AG09309 (cell line): ENCODE measurements around the gene HYAL1.

Experiments
- DNase-seq: peaks from one replicate; pipeline ENCODE4 v3.0.0-alpha.2; 2010; ENCODE audit warnings: low read depth
- H3K4me3 ChIP-seq: 2 replicates; pipeline ENCODE4 v1.5.1; 2011; ENCODE audit warnings: mild to moderate bottlenecking, low read depth, low read length, moderate library complexity; ENCODE audit not compliant: control insufficient read depth
- CTCF ChIP-seq: IDR thresholded peaks from 2 replicates; pipeline ENCODE4 v1.5.1; 2011; ENCODE audit warnings: mild to moderate bottlenecking, low read depth, low read length, inconsistent platforms; ENCODE audit not compliant: insufficient read depth, control insufficient read depth; ENCODE audit errors: missing control alignments

Gene HYAL1

GRCh38 chr3:50326182-50326541 is 22.8 kb upstream of the HYAL1 start:
- no peak overlapping the region for H3K4me3 ChIP-seq
- no peak for DNase-seq
- no peak for TF ChIP-seq CTCF

DNA sequence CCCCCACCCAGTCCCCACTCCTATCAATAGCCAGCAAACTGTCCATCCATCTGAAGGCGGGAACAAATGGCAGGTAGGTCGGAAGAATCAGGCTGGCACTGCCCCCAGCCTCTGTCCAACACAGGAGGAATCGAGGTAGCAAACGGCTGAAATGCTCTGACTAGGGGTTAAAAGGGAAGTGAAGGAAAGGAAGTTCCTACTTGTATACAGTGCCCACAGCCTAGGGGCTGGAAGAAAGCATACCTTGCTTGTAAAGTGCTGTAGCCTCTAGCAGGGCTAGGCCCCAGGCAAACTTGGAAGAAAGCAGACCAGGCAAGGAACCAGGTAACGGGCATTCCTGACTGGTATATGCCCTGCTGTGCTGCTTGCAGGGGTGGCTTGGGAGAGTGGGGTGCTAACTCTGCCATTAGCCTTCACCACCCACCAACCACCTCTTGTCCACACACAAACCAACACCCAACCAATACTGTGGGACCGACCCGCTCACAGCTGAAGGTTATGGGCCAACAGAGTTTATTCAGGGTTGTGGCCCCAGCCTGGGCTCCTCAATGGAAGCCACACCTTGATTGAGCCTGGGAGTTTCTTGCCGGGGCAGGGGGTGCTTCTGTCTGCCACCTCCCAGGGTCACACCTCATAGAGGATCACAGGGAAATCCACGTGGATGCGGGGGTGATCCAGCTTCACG is 22.3 kb upstream of the HYAL1 start:
- no peak for TF ChIP-seq CTCF
- DNase-seq, result no peak
- H3K4me3 ChIP-seq, result no peak overlapping the region

GRCh38 chr3:50325113-50325480 is 21.7 kb upstream of the HYAL1 start:
- no peak overlapping the region for H3K4me3 ChIP-seq
- no peak for DNase-seq
- TF ChIP-seq CTCF, result no peak

- no peak for DNase-seq
- peak; percentile 86 for TF ChIP-seq CTCF
- no peak overlapping the region for H3K4me3 ChIP-seq
These were observed 21.2 kb upstream of the HYAL1 start for GRCh38 chr3:50324351-50325112.

DNA sequence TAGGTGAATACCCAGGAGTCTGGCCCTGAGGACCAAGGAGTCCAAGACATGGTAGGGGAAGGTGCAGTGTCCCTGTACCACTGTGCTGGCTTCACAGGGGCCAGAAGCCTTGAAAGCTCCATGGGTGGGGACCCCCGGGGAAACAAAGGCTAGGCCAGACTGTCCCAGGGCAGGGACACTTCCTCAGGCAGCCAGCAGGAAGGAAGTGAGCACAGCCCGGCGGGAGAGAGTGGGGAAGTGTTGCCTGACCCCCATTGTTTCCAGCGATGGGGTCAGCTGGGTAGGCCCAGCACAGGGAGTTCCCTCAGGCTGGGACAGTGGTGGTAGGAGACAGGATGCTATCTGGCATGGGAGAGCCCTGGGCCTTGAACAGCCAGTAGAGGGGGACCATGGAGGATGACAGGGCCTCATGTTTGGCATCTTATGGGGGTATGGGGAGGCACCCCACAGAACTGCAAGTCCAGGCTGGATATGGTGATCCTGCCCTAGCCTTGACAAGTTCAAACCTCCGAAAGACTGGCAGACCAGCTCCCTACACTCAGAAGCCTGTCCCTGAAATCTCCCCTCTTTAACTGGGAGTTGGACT is 20.3 kb upstream of the HYAL1 start:
- DNase-seq, result no peak
- H3K4me3 ChIP-seq, result no peak overlapping the region
- no peak for TF ChIP-seq CTCF

DNA sequence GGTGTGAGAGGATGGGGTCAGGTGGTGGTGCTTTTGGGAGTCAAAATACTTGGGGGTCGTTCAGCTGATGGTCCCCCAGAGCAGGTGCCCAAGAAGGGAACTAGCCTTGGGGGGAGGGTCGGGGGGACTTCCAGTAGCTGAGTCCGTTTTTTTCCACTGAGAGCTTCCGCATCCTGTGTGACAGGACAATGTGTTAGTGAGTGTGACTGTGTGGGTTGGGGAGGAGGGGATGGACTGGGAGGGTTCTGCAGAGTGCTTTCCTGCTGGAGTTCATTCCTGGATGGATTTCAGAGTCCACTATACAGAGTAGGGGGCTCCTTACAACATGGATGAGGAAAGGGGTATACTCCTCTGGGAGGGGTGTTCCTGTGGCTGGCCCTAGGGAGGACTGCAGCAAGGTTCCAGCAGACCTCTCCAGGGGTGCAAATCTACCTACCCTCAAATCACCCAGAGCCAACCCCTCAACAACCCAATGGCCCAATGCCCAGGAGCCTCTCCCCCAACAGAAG is 19.8 kb upstream of the HYAL1 start:
- H3K4me3 ChIP-seq, result no peak overlapping the region
- TF ChIP-seq CTCF, result no peak
- no peak for DNase-seq
